ENCODE results near the gene GHR. TPM values are rescaled to one million over a fixed set of nuclear protein-coding genes. Genes with fewer than 3 reads are reported as not detected.
"Not testable (repeated sequence)": the region's sequence is repeated elsewhere in the genome, so short reads cannot be mapped to it uniquely, and the experiment has no call there.

Gene GHR
- total RNA-seq, 1 experiment from 2014 or later = not detected

DNA sequence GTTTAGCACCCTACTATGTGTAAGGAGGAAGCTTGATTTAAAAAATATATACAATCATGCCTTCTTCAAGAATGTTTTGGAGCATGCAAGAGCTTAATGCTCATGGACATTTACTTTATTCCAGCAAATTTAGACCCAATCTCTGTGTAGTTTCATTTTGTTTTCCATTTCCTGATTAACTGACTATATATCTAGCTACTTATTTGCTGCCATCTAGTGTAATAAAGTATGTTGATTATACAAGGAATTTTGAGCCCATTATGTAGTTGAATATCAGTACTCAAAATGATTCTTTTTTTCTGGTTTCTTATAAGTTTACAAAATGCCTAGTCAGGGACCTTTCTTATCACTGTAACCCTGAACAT lies 233.4 kb downstream of the GHR start:
- no peak for DNase-seq (ENCODE audit: low spot score)
- H3K36me3 ChIP-seq (ENCODE audit: insufficient read depth, low read length, poor library complexity, severe bottlenecking) = no peaks in the 10 kb centered on the region
- BruUV-seq (replicated peaks) = no TSS peak
- ChIA-PET CTCF (interaction anchor here (1.0 to 1.4 kb wide), 2 partner anchors 233 to 800 kb away, joined by 4 to 6 read pairs; no protein-coding TSS in a partner anchor), POLR2A (ENCODE audit: low non-redundant PET) (no interaction called here)
- H3K4me1 ChIP-seq (ENCODE audit: insufficient read depth, low read length, poor library complexity, severe bottlenecking) = no peaks in the 10 kb centered on the region
- no peak for TF ChIP-seq EZH2 (IDR thresholded peaks at IDR 0.05; ENCODE audit: borderline replicate concordance, low read depth, low read length, poor library complexity, severe bottlenecking)
- TF ChIP-seq, protein P1, sequence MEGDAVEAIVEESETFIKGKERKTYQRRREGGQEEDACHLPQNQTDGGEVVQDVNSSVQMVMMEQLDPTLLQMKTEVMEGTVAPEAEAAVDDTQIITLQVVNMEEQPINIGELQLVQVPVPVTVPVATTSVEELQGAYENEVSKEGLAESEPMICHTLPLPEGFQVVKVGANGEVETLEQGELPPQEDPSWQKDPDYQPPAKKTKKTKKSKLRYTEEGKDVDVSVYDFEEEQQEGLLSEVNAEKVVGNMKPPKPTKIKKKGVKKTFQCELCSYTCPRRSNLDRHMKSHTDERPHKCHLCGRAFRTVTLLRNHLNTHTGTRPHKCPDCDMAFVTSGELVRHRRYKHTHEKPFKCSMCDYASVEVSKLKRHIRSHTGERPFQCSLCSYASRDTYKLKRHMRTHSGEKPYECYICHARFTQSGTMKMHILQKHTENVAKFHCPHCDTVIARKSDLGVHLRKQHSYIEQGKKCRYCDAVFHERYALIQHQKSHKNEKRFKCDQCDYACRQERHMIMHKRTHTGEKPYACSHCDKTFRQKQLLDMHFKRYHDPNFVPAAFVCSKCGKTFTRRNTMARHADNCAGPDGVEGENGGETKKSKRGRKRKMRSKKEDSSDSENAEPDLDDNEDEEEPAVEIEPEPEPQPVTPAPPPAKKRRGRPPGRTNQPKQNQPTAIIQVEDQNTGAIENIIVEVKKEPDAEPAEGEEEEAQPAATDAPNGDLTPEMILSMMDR (conservative IDR thresholded peaks at IDR 0.05; ENCODE audit: low read depth, low read length) = peak; percentile 36; the same call in 1 of the 2 replicates
- H3K9me3 ChIP-seq (ENCODE audit: low read depth, low read length, poor library complexity, severe bottlenecking) = no peaks in the 10 kb centered on the region
- no peak overlapping the region for H3K4me3 ChIP-seq (ENCODE audit: low read depth, low read length, poor library complexity, severe bottlenecking)
- no peak overlapping the region for H3K27ac ChIP-seq (ENCODE audit: low read depth, low read length, poor library complexity, severe bottlenecking)
- intact Hi-C loops (cut with micrococcal nuclease; ENCODE audit: unreplicated experiment) = no loop called here
- H3K27me3 ChIP-seq (replicated peaks; ENCODE audit: insufficient read depth, low read depth, low read length, poor library complexity) = peaks cover 5% of the 10 kb centered on the region

DNA sequence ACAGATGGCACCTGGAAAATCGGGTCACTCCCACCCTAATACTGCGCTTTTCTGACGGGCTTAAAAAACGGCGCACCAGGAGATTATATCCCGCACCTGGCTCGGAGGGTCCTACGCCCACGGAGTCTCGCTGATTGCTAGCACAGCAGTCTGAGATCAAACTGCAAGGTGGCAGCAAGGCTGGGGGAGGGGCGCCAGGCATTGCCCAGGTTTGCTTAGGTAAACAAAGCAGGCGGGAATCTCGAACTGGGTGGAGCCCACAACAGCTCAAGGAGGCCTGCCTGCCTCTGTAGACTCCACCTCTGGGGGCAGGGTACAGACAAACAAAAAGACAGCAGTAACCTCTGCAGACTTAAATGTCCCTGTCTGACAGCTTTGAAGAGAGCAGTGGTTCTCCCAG lies 236.6 kb downstream of the GHR start:
- BruUV-seq (replicated peaks); H3K9me3 ChIP-seq (ENCODE audit: low read depth, low read length, poor library complexity, severe bottlenecking); H3K36me3 ChIP-seq (ENCODE audit: insufficient read depth, low read length, poor library complexity, severe bottlenecking); POLR2A ChIA-PET (ENCODE audit: low non-redundant PET); H3K4me3 ChIP-seq (ENCODE audit: low read depth, low read length, poor library complexity, severe bottlenecking); H3K4me1 ChIP-seq (ENCODE audit: insufficient read depth, low read length, poor library complexity, severe bottlenecking); DNase-seq (ENCODE audit: low spot score); H3K27me3 ChIP-seq (replicated peaks; ENCODE audit: insufficient read depth, low read depth, low read length, poor library complexity); CTCF ChIA-PET; intact Hi-C loops (cut with micrococcal nuclease; ENCODE audit: unreplicated experiment); H3K27ac ChIP-seq (ENCODE audit: low read depth, low read length, poor library complexity, severe bottlenecking): not testable (repeated sequence)

- H3K27me3 ChIP-seq (replicated peaks; ENCODE audit: insufficient read depth, low read depth, low read length, poor library complexity) = no peaks in the 10 kb centered on the region
- no peaks in the 10 kb centered on the region for H3K36me3 ChIP-seq (ENCODE audit: insufficient read depth, low read length, poor library complexity, severe bottlenecking)
- H3K4me3 ChIP-seq (ENCODE audit: low read depth, low read length, poor library complexity, severe bottlenecking) = no peak overlapping the region
- intact Hi-C loops (cut with micrococcal nuclease; ENCODE audit: unreplicated experiment) = no loop called here
- TF ChIP-seq, protein P1 (conservative IDR thresholded peaks at IDR 0.05; ENCODE audit: low read depth, low read length) = no peak
- no peak for TF ChIP-seq EZH2 (IDR thresholded peaks at IDR 0.05; ENCODE audit: borderline replicate concordance, low read depth, low read length, poor library complexity, severe bottlenecking)
- POLR2A ChIA-PET (ENCODE audit: low non-redundant PET) = no interaction called here
- H3K4me1 ChIP-seq (ENCODE audit: insufficient read depth, low read length, poor library complexity, severe bottlenecking) = no peaks in the 10 kb centered on the region
- CTCF ChIA-PET = no interaction called here
- no TSS peak for BruUV-seq (replicated peaks)
- no peaks in the 10 kb centered on the region for H3K9me3 ChIP-seq (ENCODE audit: low read depth, low read length, poor library complexity, severe bottlenecking)
- no peak overlapping the region for H3K27ac ChIP-seq (ENCODE audit: low read depth, low read length, poor library complexity, severe bottlenecking)
- DNase-seq (ENCODE audit: low spot score) = no peak
Measured at GRCh38 chr5:42665857-42666256, 242.6 kb downstream of the GHR start.

DNA sequence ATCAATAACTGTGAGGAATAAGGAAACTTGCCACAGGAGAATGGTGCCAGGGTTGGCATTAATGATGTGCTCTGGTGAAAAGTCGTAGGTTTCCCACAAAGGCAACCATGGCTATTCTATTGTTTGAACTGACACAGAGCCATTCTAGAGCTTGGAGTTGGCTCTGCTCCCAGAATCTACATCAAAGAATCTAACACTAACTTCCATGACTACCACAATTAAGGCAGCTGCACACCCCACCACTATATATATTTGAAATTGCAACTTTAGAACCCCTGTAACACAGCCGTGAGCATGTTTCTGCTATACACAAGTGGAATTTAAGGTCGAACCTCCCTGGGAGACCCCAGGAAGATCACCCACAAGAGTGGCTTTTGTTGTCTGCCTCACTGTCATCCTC lies 243.6 kb downstream of the GHR start:
- CTCF ChIA-PET = no interaction called here
- H3K9me3 ChIP-seq (ENCODE audit: low read depth, low read length, poor library complexity, severe bottlenecking) = no peaks in the 10 kb centered on the region
- no peaks in the 10 kb centered on the region for H3K4me1 ChIP-seq (ENCODE audit: insufficient read depth, low read length, poor library complexity, severe bottlenecking)
- no peak overlapping the region for H3K27ac ChIP-seq (ENCODE audit: low read depth, low read length, poor library complexity, severe bottlenecking)
- H3K36me3 ChIP-seq (ENCODE audit: insufficient read depth, low read length, poor library complexity, severe bottlenecking) = no peaks in the 10 kb centered on the region
- BruUV-seq (replicated peaks) = no TSS peak
- no peak for DNase-seq (ENCODE audit: low spot score)
- POLR2A ChIA-PET (ENCODE audit: low non-redundant PET) = no interaction called here
- intact Hi-C loops (cut with micrococcal nuclease; ENCODE audit: unreplicated experiment) = no loop called here
- no peak for TF ChIP-seq EZH2 (IDR thresholded peaks at IDR 0.05; ENCODE audit: borderline replicate concordance, low read depth, low read length, poor library complexity, severe bottlenecking)
- H3K27me3 ChIP-seq (replicated peaks; ENCODE audit: insufficient read depth, low read depth, low read length, poor library complexity) = no peaks in the 10 kb centered on the region
- no peak overlapping the region for H3K4me3 ChIP-seq (ENCODE audit: low read depth, low read length, poor library complexity, severe bottlenecking)
